Esophagus muscularis mucosa (tissue), 3 donors: Measurements from ENCODE around the gene ZNF827.

Experiments
- CTCF ChIP-seq, 3 experiments: fragments of 200-600 bp in 2 of 3; fragments of 450-650 bp in 1 of 3; sonication (generic) in 2 of 3; IDR thresholded peaks; one replicate each; pipeline ENCODE4 v1.5.1; 2017 to 2019; ENCODE audit warnings: antibody characterized with exemption in 3 of 3, mild to moderate bottlenecking in 2 of 3, moderate library complexity in 1 of 3
- POLR2A ChIP-seq: fragments of 450-650 bp; IDR thresholded peaks from one replicate; pipeline ENCODE4 v1.6.1; 2017; ENCODE audit warnings: antibody characterized with exemption, moderate library complexity, mild to moderate bottlenecking, low read depth
- POLR2AphosphoS5 ChIP-seq, 2 donors: sonication (generic); formaldehyde crosslinking; IDR thresholded peaks; one replicate each; pipeline ENCODE4 v1.6.1; 2017; ENCODE audit warnings: antibody characterized with exemption in 2 of 2

DNA sequence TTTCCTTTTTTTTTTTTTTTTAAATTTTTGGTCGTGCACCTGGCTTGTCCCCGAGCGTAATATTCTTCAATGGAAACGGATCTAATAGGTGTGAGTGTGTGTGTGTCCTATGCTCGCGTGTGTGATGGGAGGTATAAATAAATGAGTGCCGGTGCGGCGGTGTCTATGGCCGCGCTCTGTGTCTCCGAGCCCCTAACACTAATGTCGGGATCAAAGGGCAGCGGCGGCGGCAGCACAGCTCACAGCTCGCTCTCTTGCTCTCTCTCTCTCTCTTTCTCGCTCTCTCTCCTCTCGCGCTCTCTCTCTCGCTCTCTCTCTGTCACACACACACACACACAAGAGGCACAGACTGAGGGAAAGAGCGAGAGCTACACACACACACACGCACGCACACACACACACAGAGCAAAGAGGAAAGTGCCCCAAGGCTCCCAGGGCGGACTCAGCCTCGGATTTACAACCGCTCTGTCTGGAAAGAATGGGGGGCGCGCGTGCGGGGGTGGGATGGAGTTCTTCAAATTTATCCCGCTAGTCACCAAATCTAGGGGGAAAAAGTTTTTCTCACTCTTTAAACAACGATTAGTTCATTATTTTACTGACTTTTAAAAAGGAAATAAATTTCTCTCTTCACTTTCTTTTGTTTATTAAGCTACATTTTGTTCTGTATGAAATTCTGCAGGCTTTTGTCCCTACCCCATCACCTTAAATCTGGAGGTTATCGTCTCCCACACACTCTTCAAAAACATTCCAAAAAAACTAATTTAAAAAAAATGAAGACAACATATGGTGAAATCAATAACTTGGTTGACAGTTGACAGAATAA lies at the start of gene ZNF827:
- TF ChIP-seq POLR2A = no peak
- no peak for TF ChIP-seq CTCF (IDR thresholded peaks at IDR 0.05)
- TF ChIP-seq POLR2AphosphoS5 (IDR thresholded peaks at IDR 0.05) = peak; percentile 19 to 51
